HG03097 (cell line): ENCODE measurements around the gene FZR1.
"Not testable (repeated sequence)": the region's sequence is repeated elsewhere in the genome, so short reads cannot be mapped to it uniquely, and the experiment has no call there.

Source experiments
- ATAC-seq: cut with Tn5 transposase; IDR thresholded peaks from one replicate; pipeline ENCODE4 v1.9.1; 2021; ENCODE audit not compliant: unreplicated experiment, low FRiP score

FZR1 gene

GRCh38 chr19:3528080-3528479, 22.0 kb downstream of the FZR1 start:
- ATAC-seq = no peak

- no peak for ATAC-seq
Observed at GRCh38 chr19:3528539-3529211, 22.6 kb downstream of the FZR1 start.

- ATAC-seq = not testable (repeated sequence)
Observed at GRCh38 chr19:3529299-3529698, 23.2 kb downstream of the FZR1 start.

- no peak for ATAC-seq
Observed at GRCh38 chr19:3530389-3530788, 24.3 kb downstream of the FZR1 start.

- no peak for ATAC-seq
Observed at GRCh38 chr19:3531716-3532115, 25.6 kb downstream of the FZR1 start.

- no peak for ATAC-seq
Observed at GRCh38 chr19:3532154-3532786, 26.2 kb downstream of the FZR1 start.

GRCh38 chr19:3533033-3533432, 26.9 kb downstream of the FZR1 start:
- ATAC-seq = no peak

GRCh38 chr19:3533563-3534216, 27.6 kb downstream of the FZR1 start:
- no peak for ATAC-seq

GRCh38 chr19:3534375-3535234, 28.5 kb downstream of the FZR1 start:
- no peak for ATAC-seq

- no peak for ATAC-seq
Observed at GRCh38 chr19:3535235-3535535, 29.1 kb downstream of the FZR1 start.

GRCh38 chr19:3535563-3535965, 29.5 kb downstream of the FZR1 start:
- no peak for ATAC-seq

GRCh38 chr19:3535981-3536380, 29.9 kb downstream of the FZR1 start:
- no peak for ATAC-seq

GRCh38 chr19:3536429-3537100, 30.5 kb downstream of the FZR1 start:
- ATAC-seq = no peak

- ATAC-seq = no peak
Observed at GRCh38 chr19:3537101-3537437, 31.0 kb downstream of the FZR1 start.

- no peak for ATAC-seq
Observed at GRCh38 chr19:3537438-3538240, 31.5 kb downstream of the FZR1 start.

GRCh38 chr19:3538258-3538929, 32.3 kb downstream of the FZR1 start:
- ATAC-seq = no peak

- no peak for ATAC-seq
Observed at GRCh38 chr19:3538965-3539755, 33.0 kb downstream of the FZR1 start, which contains the start of gene TEKTIP1. Gene TEKTIP1 (plus strand): TSS chr19:3539174. CDS start chr19:3539178, 4 bp downstream.

GRCh38 chr19:3539756-3540118, 33.6 kb downstream of the FZR1 start:
- ATAC-seq = no peak
